ENCODE data around the gene TSR3. TPM values are rescaled to one million over a fixed set of nuclear protein-coding genes. Genes with fewer than 3 reads are reported as not detected.

The TSR3 gene
- total RNA-seq, 4 donors from 2014 or later: 63.7 to 107 (median 103) TPM

DNA sequence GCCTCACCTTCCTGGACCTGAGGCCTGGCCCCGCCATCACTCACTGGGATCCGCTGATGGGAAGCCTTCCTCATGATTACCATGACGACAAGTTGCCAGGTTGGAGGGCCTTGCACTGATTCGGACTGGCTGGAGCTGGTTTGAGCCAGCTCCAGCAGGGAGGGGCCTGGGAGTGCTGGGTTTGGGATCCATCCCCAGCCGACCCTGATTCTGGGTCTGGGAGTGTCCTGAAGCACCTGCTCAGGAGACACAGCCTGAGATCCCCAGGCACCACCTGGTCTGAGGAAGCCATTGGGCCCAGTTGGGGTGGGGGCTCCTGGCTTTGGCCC lies 24.1 kb downstream of the TSR3 start:
- Histone ChIP-seq H3K4me3 (no peak overlapping the region), H3K4me1 (peaks cover 0 to 15% (median 12%) of the 10 kb centered on the region in 3 donors), H3K27ac (no peak overlapping the region), H3K9me3 (peaks cover 0 to 10% (median 0%) of the 10 kb centered on the region in 3 donors), H3K36me3 (peaks cover 0 to 53% of the 10 kb centered on the region in 2 donors), H3K27me3 (peaks cover 23% of the 10 kb centered on the region)
- no peak for ATAC-seq
- WGBS, 2 donors (ENCODE audit: low coverage in 1 of 2): no CpG with 5 or more reads among the region's 5 CpGs
- TF ChIP-seq EP300 (IDR thresholded peaks at IDR 0.05) (no peak), POLR2A (IDR thresholded peaks at IDR 0.05) (no peak)
- TF ChIP-seq, protein P1, sequence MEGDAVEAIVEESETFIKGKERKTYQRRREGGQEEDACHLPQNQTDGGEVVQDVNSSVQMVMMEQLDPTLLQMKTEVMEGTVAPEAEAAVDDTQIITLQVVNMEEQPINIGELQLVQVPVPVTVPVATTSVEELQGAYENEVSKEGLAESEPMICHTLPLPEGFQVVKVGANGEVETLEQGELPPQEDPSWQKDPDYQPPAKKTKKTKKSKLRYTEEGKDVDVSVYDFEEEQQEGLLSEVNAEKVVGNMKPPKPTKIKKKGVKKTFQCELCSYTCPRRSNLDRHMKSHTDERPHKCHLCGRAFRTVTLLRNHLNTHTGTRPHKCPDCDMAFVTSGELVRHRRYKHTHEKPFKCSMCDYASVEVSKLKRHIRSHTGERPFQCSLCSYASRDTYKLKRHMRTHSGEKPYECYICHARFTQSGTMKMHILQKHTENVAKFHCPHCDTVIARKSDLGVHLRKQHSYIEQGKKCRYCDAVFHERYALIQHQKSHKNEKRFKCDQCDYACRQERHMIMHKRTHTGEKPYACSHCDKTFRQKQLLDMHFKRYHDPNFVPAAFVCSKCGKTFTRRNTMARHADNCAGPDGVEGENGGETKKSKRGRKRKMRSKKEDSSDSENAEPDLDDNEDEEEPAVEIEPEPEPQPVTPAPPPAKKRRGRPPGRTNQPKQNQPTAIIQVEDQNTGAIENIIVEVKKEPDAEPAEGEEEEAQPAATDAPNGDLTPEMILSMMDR (IDR thresholded peaks at IDR 0.05): no peak

DNA sequence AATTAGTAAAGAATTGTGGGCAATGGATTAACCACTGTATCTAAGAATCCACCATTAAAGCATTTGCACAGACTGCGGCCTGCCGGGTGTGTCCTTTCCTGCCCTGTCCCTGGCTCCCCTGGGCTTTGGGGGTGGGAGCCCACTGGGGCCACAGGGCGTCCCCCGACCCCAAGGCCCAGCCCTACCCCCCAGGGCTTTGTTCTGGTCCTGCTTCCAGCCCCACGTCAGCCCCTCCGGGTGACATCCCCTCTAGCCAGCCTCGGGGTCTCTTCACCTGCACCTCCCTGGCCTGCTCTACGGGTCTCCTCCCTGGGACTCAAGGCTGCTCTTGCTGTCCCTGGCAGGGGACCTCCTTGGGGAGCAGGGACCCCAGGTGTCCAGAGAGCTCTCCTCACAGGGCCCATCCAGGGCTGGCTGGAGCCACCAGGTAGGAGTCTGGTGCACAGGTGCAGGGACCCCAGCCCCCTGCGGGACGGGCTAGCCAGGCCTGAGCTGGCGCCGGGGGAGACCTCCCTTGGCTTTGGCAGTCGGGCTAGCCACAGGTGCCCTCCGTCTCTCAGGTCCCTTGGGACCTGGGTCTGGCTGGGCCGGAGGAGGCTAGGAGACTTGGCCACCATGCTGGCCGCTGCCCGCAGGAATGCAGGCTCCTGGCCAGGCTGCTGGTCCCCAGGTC lies 24.6 kb downstream of the TSR3 start:
- Histone ChIP-seq H3K4me3 (no peak overlapping the region), H3K4me1 (peaks cover 0 to 10% (median 7%) of the 10 kb centered on the region in 3 donors), H3K9me3 (peaks cover 0 to 10% (median 0%) of the 10 kb centered on the region in 3 donors), H3K36me3 (peaks cover 0 to 56% of the 10 kb centered on the region in 2 donors), H3K27me3 (peaks cover 18% of the 10 kb centered on the region), H3K27ac (no peak overlapping the region)
- no CpG with 5 or more reads among the region's 17 CpGs for whole genome bisulfite sequencing, 2 donors (ENCODE audit: low coverage in 1 of 2)
- ATAC-seq: no peak
- TF ChIP-seq POLR2AphosphoS5 (IDR thresholded peaks at IDR 0.05): no peak
- TF ChIP-seq, protein P1 (IDR thresholded peaks at IDR 0.05): no peak
- no peak for TF ChIP-seq EP300 (IDR thresholded peaks at IDR 0.05)
- no peak for TF ChIP-seq POLR2A (IDR thresholded peaks at IDR 0.05)

GRCh38 chr16:1326391-1326790 lies 25.3 kb downstream of the TSR3 start:
- Histone ChIP-seq H3K27me3 (peaks cover 11% of the 10 kb centered on the region), H3K4me3 (no peak overlapping the region), H3K4me1 (peaks cover 0 to 3% (median under 1%) of the 10 kb centered on the region in 3 donors), H3K27ac (no peak overlapping the region), H3K9me3 (peaks cover 0 to 10% (median 0%) of the 10 kb centered on the region in 3 donors), H3K36me3 (peaks cover 0 to 63% of the 10 kb centered on the region in 2 donors)
- TF ChIP-seq POLR2A (IDR thresholded peaks at IDR 0.05) (no peak), EP300 (IDR thresholded peaks at IDR 0.05) (no peak), POLR2AphosphoS5 (IDR thresholded peaks at IDR 0.05) (no peak)
- 79% methylated on average over 5 to 7 of the region's 17 CpGs for WGBS, 2 donors (ENCODE audit: low coverage in 1 of 2)
- no peak for ATAC-seq

DNA sequence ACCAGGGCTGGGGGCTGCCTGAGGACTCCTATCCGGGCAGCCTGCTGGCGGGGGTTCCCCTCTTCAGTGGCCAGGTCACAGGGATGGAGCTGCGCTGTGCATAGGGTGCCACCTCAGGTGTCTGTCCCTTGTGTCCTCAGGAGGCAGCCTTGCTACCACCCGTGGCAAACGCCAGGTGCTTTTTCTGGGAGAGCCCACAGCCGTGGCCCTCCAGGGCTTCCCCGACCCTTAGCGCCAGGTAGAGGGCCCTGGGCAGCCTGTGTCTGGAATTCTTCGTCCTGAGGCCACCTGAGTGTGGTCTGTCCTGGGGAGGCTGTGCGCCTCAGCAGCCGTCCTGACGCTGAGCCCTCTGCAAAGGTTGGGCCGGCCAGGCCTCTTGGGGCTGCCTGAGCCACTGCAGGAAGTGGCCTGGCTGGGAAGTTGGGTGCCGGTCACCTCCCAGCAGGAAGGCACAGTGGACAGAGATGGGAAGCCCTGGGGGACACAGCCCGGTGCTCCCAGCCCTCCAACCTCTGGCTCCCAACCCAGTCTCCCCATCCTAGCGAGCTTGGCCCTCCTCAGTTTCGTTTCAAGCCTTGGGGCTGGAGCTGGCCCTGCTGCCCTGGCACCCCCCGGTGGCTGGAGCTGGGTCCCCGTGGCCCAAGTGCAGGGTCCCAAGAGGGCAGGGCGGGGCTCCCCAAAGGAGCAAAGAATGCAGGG lies 25.9 kb downstream of the TSR3 start:
- peaks cover 0 to 68% of the 10 kb centered on the region in 2 donors for H3K36me3 ChIP-seq
- no peaks in the 10 kb centered on the region for H3K4me1 ChIP-seq
- no peak overlapping the region for H3K27ac ChIP-seq
- H3K4me3 ChIP-seq: no peak overlapping the region
- TF ChIP-seq, protein P1 (IDR thresholded peaks at IDR 0.05): no peak
- TF ChIP-seq POLR2A (IDR thresholded peaks at IDR 0.05) (no peak), EP300 (IDR thresholded peaks at IDR 0.05) (no peak), POLR2AphosphoS5 (IDR thresholded peaks at IDR 0.05) (no peak)
- peaks cover 0 to 7% (median 0%) of the 10 kb centered on the region in 3 donors for H3K9me3 ChIP-seq
- no peak for ATAC-seq
- peaks cover 6% of the 10 kb centered on the region for H3K27me3 ChIP-seq
- WGBS, 2 donors (ENCODE audit: low coverage in 1 of 2): no CpG with 5 or more reads among the region's 20 CpGs

- 72 to 84% methylated on average over 3 to 6 of the region's 15 CpGs for WGBS, 2 donors (ENCODE audit: low coverage in 1 of 2)
These were observed 26.4 kb downstream of the TSR3 start for GRCh38 chr16:1325261-1325660.

More at GRCh38 chr16:1325261-1325660, 26.4 kb downstream of the TSR3 start:
- Histone ChIP-seq H3K9me3 (peaks cover 0 to 1% (median 0%) of the 10 kb centered on the region in 3 donors), H3K4me3 (no peak overlapping the region), H3K36me3 (peaks cover 0 to 74% of the 10 kb centered on the region in 2 donors), H3K27me3 (peaks cover under 1% of the 10 kb centered on the region), H3K4me1 (no peaks in the 10 kb centered on the region), H3K27ac (no peak overlapping the region)
- TF ChIP-seq, protein P1 (IDR thresholded peaks at IDR 0.05): no peak
- ATAC-seq: no peak
